GM23338 (cell line): ENCODE results near the gene MAGEA3. TPM values are rescaled to one million over a fixed set of nuclear protein-coding genes. Genes with fewer than 3 reads are reported as not detected.
A peak's percentile ranks its signal among the peaks of the same experiment; 100 is the strongest.

Experiments
- ATAC-seq: fragments of 200-7000 bp; cut with Tn5 transposase; 3 replicates; pipeline ENCODE4 v1.9.1; 2020
- DNase-seq: peaks from one replicate; pipeline ENCODE4 v3.0.0-alpha.2; 2015; ENCODE audit warnings: low spot score
- H2AFZ ChIP-seq: fragments of 200-600 bp; sonication (generic); 2 replicates; pipeline ENCODE4 v1.8.0; 2016; ENCODE audit warnings: antibody characterized with exemption, mild to moderate bottlenecking, moderate library complexity
- H3F3A ChIP-seq: fragments of 200-600 bp; sonication (generic); replicated peaks from 2 replicates; pipeline ENCODE4 v1.8.0; 2017; ENCODE audit warnings: antibody characterized with exemption, mixed run types, low read depth
- H3K27ac ChIP-seq: fragments of 200-600 bp; sonication (generic); 2 replicates; pipeline ENCODE4 v1.6.1; 2016; ENCODE audit warnings: low read depth
- H3K27me3 ChIP-seq: fragments of 200-600 bp; sonication (generic); 2 replicates; pipeline ENCODE4 v1.8.0; 2016; ENCODE audit warnings: mild to moderate bottlenecking, mixed run types, moderate library complexity; ENCODE audit not compliant: insufficient read depth
- H3K36me3 ChIP-seq: fragments of 200-600 bp; sonication (generic); 2 replicates; pipeline ENCODE4 v1.8.0; 2016; ENCODE audit warnings: mild to moderate bottlenecking; ENCODE audit not compliant: insufficient read depth
- H3K4me1 ChIP-seq: fragments of 200-600 bp; sonication (generic); 2 replicates; pipeline ENCODE4 v1.8.0; 2016; ENCODE audit warnings: mild to moderate bottlenecking, moderate library complexity; ENCODE audit not compliant: insufficient read depth
- H3K4me2 ChIP-seq: fragments of 200-600 bp; sonication (generic); 2 replicates; pipeline ENCODE4 v1.7.1; 2017; ENCODE audit warnings: mixed run types
- H3K4me3 ChIP-seq: fragments of 200-600 bp; sonication (generic); 2 replicates; pipeline ENCODE4 v1.6.1; 2016; ENCODE audit warnings: mixed run types
- H3K79me2 ChIP-seq: fragments of 200-600 bp; sonication (generic); replicated peaks from 2 replicates; pipeline ENCODE4 v1.8.0; 2017; ENCODE audit warnings: mild to moderate bottlenecking; ENCODE audit not compliant: insufficient read depth
- H3K9me2 ChIP-seq: fragments of 200-600 bp; sonication (generic); 2 replicates; pipeline ENCODE4 v1.8.0; 2017; ENCODE audit not compliant: insufficient read depth
- H4K20me1 ChIP-seq: fragments of 200-600 bp; sonication (generic); replicated peaks from 2 replicates; pipeline ENCODE4 v1.8.0; 2017; ENCODE audit warnings: mild to moderate bottlenecking; ENCODE audit not compliant: insufficient read depth
- H3K27ac Mint-ChIP-seq: 2 replicates; pipeline ENCODE4 v1.8.0; 2020; ENCODE audit warnings: inconsistent platforms, mild to moderate bottlenecking, moderate library complexity, mixed read lengths
- H3K27me3 Mint-ChIP-seq: 3 replicates; pipeline ENCODE4 v1.8.0; 2022; ENCODE audit warnings: low read depth, mild to moderate bottlenecking, moderate library complexity, mixed read lengths, inconsistent platforms; ENCODE audit not compliant: insufficient read depth, poor library complexity
- H3K36me3 Mint-ChIP-seq: 3 replicates; pipeline ENCODE4 v1.8.0; 2021; ENCODE audit warnings: low read depth, mild to moderate bottlenecking, inconsistent platforms, moderate library complexity, mixed read lengths
- H3K4me1 Mint-ChIP-seq: 3 replicates; pipeline ENCODE4 v1.8.0; 2020; ENCODE audit warnings: mild to moderate bottlenecking, inconsistent platforms, mixed read lengths
- H3K4me3 Mint-ChIP-seq: 3 replicates; pipeline ENCODE4 v1.8.0; 2021; ENCODE audit warnings: moderate library complexity, mild to moderate bottlenecking, inconsistent platforms, mixed read lengths
- H3K9me3 Mint-ChIP-seq: 3 replicates; pipeline ENCODE4 v1.8.0; 2020; ENCODE audit warnings: moderate library complexity, mild to moderate bottlenecking, inconsistent platforms, mixed read lengths
- CREB1 ChIP-seq: fragments of 250-450 bp; sonication (Bioruptor Pico); IDR thresholded peaks from 2 replicates; pipeline ENCODE4 v1.5.0; 2020; ENCODE audit warnings: low read depth, mild to moderate bottlenecking, moderate library complexity
- ETS1 ChIP-seq: IDR thresholded peaks from 2 replicates; pipeline ENCODE4 v1.6.1; 2016; ENCODE audit warnings: antibody characterized with exemption
- EZH2 ChIP-seq: fragments of 200-600 bp; sonication (generic); IDR thresholded peaks from one replicate; pipeline ENCODE4 v1.8.0; 2017; ENCODE audit warnings: antibody characterized with exemption, mild to moderate bottlenecking, low read depth; ENCODE audit not compliant: unreplicated experiment
- EZH2phosphoT487 ChIP-seq: fragments of 200-600 bp; sonication (generic); IDR thresholded peaks from one replicate; pipeline ENCODE4 v1.8.1; 2018; ENCODE audit warnings: antibody characterized with exemption; ENCODE audit not compliant: unreplicated experiment
- JUNB ChIP-seq: IDR thresholded peaks from one replicate; pipeline ENCODE4 v1.6.1; 2016; ENCODE audit warnings: antibody characterized with exemption; ENCODE audit not compliant: unreplicated experiment
- NANOG ChIP-seq: IDR thresholded peaks from 2 replicates; pipeline ENCODE4 v1.6.1; 2016; ENCODE audit warnings: antibody characterized with exemption, borderline replicate concordance
- POLR2AphosphoS5 ChIP-seq: IDR thresholded peaks from 2 replicates; pipeline ENCODE4 v1.6.1; 2016; ENCODE audit warnings: antibody characterized with exemption, low read depth
- STAT1 ChIP-seq: IDR thresholded peaks from one replicate; pipeline ENCODE4 v1.6.1; 2016; ENCODE audit warnings: antibody characterized with exemption; ENCODE audit not compliant: unreplicated experiment
- ZNF114 ChIP-seq: fragments of 250-450 bp; sonication (Bioruptor Pico); IDR thresholded peaks from 2 replicates; pipeline ENCODE4 v1.5.0; 2020; ENCODE audit warnings: mild to moderate bottlenecking, moderate library complexity
- ZNF331 ChIP-seq: fragments of 250-450 bp; sonication (Bioruptor Pico); IDR thresholded peaks from 2 replicates; pipeline ENCODE4 v1.5.0; 2020; ENCODE audit warnings: low read depth, mild to moderate bottlenecking, moderate library complexity
- polyA plus RNA-seq: library from polyadenylated mRNA; unstranded; fragments of >200 nt; fragmentation: Nextera tagmentation; extraction: Ambion mirVana; gene quantifications from 2 replicates; pipeline ENCODE4 v1.2.1, GENCODE V29; 2016
- total RNA-seq: library from RNA; depleted of rRNA; stranded (reverse); fragments of >200 nt; shearing (Covaris generic); gene quantifications from 2 replicates; pipeline ENCODE4 v1.2.3, GENCODE V29; 2014
- TF ChIP-seq, protein P1 (sequence below): IDR thresholded peaks from one replicate; pipeline ENCODE4 v1.6.1; 2018; ENCODE audit warnings: antibody characterized with exemption; ENCODE audit not compliant: unreplicated experiment
- TF ChIP-seq, protein P2 (sequence below), 2 experiments: fragments of 200-600 bp in 1 of 2; sonication (generic) in 1 of 2; conservative IDR thresholded peaks; 2 replicates each; pipeline versions ENCODE4 v1.5.1 to v1.6.1; 2016 to 2017; ENCODE audit warnings: antibody characterized with exemption in 2 of 2, low read depth in 2 of 2, mild to moderate bottlenecking in 2 of 2, moderate library complexity in 1 of 2

The MAGEA3 gene
- total and polyA plus RNA-seq, 2 experiments from 2014 or later = 0.39 TPM; not detected in 1

GRCh38 chrX:152658302-152658701 is 40.3 kb upstream of the MAGEA3 start:
- Histone ChIP-seq H3K4me3 (no peak overlapping the region), H3K79me2 (no peaks in the 10 kb centered on the region), H3K27me3 (no peaks in the 10 kb centered on the region), H4K20me1 (no peaks in the 10 kb centered on the region), H3K36me3 (no peaks in the 10 kb centered on the region), H3K27ac (no peak overlapping the region), H3K4me2 (no peak overlapping the region), H3K9me2 (no peaks in the 10 kb centered on the region), H3F3A (no peaks in the 10 kb centered on the region), H3K4me1 (no peaks in the 10 kb centered on the region), H2AFZ (no peak overlapping the region)
- Mint-ChIP-seq H3K36me3 (peaks cover under 1% of the 10 kb centered on the region; the same call in 2 of the 3 replicates), H3K4me1 (no peaks in the 10 kb centered on the region), H3K27ac (no peak overlapping the region), H3K4me3 (no peak overlapping the region), H3K9me3 (no peaks in the 10 kb centered on the region), H3K27me3 (no peaks in the 10 kb centered on the region)
- TF ChIP-seq ZNF114 (CRISPR knock-in tag) (no peak), EZH2phosphoT487 (no peak), JUNB (no peak), ZNF331 (CRISPR knock-in tag) (no peak), POLR2AphosphoS5 (no peak)
- TF ChIP-seq, protein P1, sequence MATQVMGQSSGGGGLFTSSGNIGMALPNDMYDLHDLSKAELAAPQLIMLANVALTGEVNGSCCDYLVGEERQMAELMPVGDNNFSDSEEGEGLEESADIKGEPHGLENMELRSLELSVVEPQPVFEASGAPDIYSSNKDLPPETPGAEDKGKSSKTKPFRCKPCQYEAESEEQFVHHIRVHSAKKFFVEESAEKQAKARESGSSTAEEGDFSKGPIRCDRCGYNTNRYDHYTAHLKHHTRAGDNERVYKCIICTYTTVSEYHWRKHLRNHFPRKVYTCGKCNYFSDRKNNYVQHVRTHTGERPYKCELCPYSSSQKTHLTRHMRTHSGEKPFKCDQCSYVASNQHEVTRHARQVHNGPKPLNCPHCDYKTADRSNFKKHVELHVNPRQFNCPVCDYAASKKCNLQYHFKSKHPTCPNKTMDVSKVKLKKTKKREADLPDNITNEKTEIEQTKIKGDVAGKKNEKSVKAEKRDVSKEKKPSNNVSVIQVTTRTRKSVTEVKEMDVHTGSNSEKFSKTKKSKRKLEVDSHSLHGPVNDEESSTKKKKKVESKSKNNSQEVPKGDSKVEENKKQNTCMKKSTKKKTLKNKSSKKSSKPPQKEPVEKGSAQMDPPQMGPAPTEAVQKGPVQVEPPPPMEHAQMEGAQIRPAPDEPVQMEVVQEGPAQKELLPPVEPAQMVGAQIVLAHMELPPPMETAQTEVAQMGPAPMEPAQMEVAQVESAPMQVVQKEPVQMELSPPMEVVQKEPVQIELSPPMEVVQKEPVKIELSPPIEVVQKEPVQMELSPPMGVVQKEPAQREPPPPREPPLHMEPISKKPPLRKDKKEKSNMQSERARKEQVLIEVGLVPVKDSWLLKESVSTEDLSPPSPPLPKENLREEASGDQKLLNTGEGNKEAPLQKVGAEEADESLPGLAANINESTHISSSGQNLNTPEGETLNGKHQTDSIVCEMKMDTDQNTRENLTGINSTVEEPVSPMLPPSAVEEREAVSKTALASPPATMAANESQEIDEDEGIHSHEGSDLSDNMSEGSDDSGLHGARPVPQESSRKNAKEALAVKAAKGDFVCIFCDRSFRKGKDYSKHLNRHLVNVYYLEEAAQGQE = no peak
- TF ChIP-seq, protein P2, sequence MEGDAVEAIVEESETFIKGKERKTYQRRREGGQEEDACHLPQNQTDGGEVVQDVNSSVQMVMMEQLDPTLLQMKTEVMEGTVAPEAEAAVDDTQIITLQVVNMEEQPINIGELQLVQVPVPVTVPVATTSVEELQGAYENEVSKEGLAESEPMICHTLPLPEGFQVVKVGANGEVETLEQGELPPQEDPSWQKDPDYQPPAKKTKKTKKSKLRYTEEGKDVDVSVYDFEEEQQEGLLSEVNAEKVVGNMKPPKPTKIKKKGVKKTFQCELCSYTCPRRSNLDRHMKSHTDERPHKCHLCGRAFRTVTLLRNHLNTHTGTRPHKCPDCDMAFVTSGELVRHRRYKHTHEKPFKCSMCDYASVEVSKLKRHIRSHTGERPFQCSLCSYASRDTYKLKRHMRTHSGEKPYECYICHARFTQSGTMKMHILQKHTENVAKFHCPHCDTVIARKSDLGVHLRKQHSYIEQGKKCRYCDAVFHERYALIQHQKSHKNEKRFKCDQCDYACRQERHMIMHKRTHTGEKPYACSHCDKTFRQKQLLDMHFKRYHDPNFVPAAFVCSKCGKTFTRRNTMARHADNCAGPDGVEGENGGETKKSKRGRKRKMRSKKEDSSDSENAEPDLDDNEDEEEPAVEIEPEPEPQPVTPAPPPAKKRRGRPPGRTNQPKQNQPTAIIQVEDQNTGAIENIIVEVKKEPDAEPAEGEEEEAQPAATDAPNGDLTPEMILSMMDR (conservative IDR thresholded peaks at IDR 0.05; ENCODE audit: low read depth in 2 of 2) = peak; percentile 43 to 64
- DNase-seq (peak; percentile 57), ATAC-seq (peak; percentile 81)

- Histone ChIP-seq H3K27me3 (no peaks in the 10 kb centered on the region), H3K27ac (no peak overlapping the region), H3K36me3 (no peaks in the 10 kb centered on the region), H3K4me2 (no peak overlapping the region), H2AFZ (no peak overlapping the region), H3K4me3 (no peak overlapping the region), H3K9me2 (no peaks in the 10 kb centered on the region), H3F3A (no peaks in the 10 kb centered on the region), H3K79me2 (no peaks in the 10 kb centered on the region), H3K4me1 (no peaks in the 10 kb centered on the region), H4K20me1 (no peaks in the 10 kb centered on the region)
- Mint-ChIP-seq H3K4me3 (no peak overlapping the region), H3K27me3 (peaks cover 2% of the 10 kb centered on the region), H3K36me3 (no peaks in the 10 kb centered on the region), H3K4me1 (no peaks in the 10 kb centered on the region), H3K27ac (no peak overlapping the region), H3K9me3 (no peaks in the 10 kb centered on the region; the same call in 2 of the 3 replicates)
- no peak for DNase-seq
- no peak for ATAC-seq
- no peak for TF ChIP-seq POLR2AphosphoS5
- TF ChIP-seq CREB1 = no peak
- TF ChIP-seq, protein P2 (conservative IDR thresholded peaks at IDR 0.05; ENCODE audit: low read depth in 2 of 2) = no peak
- no peak for TF ChIP-seq ZNF114 (CRISPR knock-in tag)
- TF ChIP-seq NANOG = no peak
- TF ChIP-seq STAT1 = no peak
- TF ChIP-seq ETS1 = no peak
- no peak for TF ChIP-seq EZH2
- TF ChIP-seq ZNF331 (CRISPR knock-in tag) = no peak
- TF ChIP-seq, protein P1 = no peak
- no peak for TF ChIP-seq EZH2phosphoT487
These were observed 35.5 kb upstream of the MAGEA3 start for GRCh38 chrX:152663086-152663485.
